GM18907 (cell line): ENCODE results near the gene ZIC4.

Experiments used
- ATAC-seq: cut with Tn5 transposase; IDR thresholded peaks from one replicate; pipeline ENCODE4 v1.9.1; 2021; ENCODE audit warnings: mild to moderate bottlenecking, moderate library complexity; ENCODE audit not compliant: unreplicated experiment

Gene ZIC4

GRCh38 chr3:147407498-147408187, 1.3 kb upstream of the ZIC4 start:
- ATAC-seq = no peak

- no peak for ATAC-seq
These were observed 763 bp upstream of the ZIC4 start for GRCh38 chr3:147407114-147407497.

GRCh38 chr3:147405231-147406027, 914 bp downstream of the ZIC4 start:
- no peak for ATAC-seq

GRCh38 chr3:147404800-147405230, 1.5 kb downstream of the ZIC4 start:
- ATAC-seq = no peak

GRCh38 chr3:147404000-147404799, 2.1 kb downstream of the ZIC4 start:
- no peak for ATAC-seq

- ATAC-seq = no peak
These were observed 2.8 kb downstream of the ZIC4 start for GRCh38 chr3:147403511-147403910.

GRCh38 chr3:147402159-147402558, 4.2 kb downstream of the ZIC4 start:
- no peak for ATAC-seq

GRCh38 chr3:147401421-147401820, 4.9 kb downstream of the ZIC4 start:
- no peak for ATAC-seq

- no peak for ATAC-seq
These were observed 5.3 kb downstream of the ZIC4 start for GRCh38 chr3:147400999-147401398.

- no peak for ATAC-seq
These were observed 6.2 kb downstream of the ZIC4 start for GRCh38 chr3:147400111-147400510.

GRCh38 chr3:147398813-147399534, 7.4 kb downstream of the ZIC4 start:
- no peak for ATAC-seq

GRCh38 chr3:147397875-147398812, 8.2 kb downstream of the ZIC4 start:
- no peak for ATAC-seq

GRCh38 chr3:147397155-147397874, 9.0 kb downstream of the ZIC4 start:
- ATAC-seq = no peak

GRCh38 chr3:147396712-147397046, 9.7 kb downstream of the ZIC4 start:
- no peak for ATAC-seq

GRCh38 chr3:147395899-147396711, 10.2 kb downstream of the ZIC4 start:
- ATAC-seq = no peak

- no peak for ATAC-seq
These were observed 11.5 kb downstream of the ZIC4 start for GRCh38 chr3:147394884-147395225.

- ATAC-seq = no peak
These were observed 12.1 kb downstream of the ZIC4 start for GRCh38 chr3:147393943-147394883.
